Skeletal muscle cell (primary cell): ENCODE measurements around the gene ADAMTS10.
"Not testable (repeated sequence)": the region's sequence is repeated elsewhere in the genome, so short reads cannot be mapped to it uniquely, and the experiment has no call there.

Experiments
- DNase-seq: peaks from one replicate; pipeline ENCODE4 v3.0.0-alpha.2; 2010; ENCODE audit warnings: low read depth
- H3K4me3 ChIP-seq: 2 replicates; pipeline ENCODE4 v1.5.1; 2011; ENCODE audit warnings: low read depth, mild to moderate bottlenecking, control low read depth, low read length, moderate library complexity

ADAMTS10 gene

DNA sequence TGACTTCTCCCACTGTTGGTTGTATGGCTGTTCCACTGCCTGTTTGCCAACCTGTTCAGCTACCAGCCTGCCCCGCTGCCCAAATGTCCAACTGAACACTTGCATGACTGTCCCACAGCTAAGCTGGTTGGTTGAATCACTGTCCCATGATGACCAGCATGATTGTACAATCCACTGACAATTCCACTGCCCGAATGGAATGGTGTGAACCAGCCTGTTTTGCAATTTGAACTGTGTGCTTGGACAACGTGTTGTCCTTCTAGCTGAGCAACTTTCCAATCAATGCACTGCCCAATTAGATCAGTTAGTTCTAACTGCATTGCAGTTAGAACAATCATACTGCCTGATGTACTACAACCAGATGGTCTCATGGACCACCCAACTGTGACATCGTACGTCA is 8.7 kb downstream of the ADAMTS10 start:
- H3K4me3 ChIP-seq: no peak overlapping the region

DNA sequence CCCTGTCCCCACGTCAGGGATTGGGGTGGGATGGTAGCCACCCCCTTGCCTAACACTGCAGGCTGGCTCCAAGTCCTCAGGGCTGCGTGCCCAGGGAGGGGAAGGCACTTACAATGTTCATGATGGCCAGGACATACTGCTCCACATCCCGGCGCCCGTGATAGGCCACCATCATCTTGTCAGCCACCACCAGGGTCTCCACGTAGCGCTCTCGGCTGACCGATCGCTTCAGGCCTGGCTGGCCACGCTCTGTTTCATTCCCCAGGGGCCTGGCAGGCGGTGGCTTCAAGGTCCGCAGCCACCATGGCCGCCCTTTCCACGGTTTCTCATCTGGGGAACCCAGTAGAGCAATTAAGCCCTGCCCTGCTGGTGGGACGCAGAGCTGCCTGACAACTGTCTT is 9.7 kb downstream of the ADAMTS10 start:
- DNase-seq: no peak
- H3K4me3 ChIP-seq: no peak overlapping the region

More for the DNA sequence above, 8.7 kb downstream of the ADAMTS10 start:
- DNase-seq: no peak

DNA sequence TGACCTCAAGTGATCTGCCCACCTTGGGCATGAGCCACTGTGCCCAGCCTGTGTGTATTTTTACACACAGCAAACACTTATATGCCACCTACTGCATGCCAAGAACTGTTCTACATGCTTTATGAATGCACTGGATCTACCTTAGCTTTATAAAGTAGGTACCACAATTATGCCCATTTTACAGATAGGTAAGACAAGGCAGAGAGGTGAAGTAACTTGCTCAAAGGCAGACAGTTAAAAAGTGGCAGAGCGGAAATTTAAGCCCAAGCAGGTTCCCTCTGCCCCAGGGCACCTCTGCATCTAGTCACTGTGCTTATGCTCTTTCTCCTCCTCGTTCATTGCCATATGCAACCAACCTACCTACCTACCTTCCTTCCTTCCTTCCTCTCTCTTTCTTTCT is 10.5 kb downstream of the ADAMTS10 start:
- no peak for DNase-seq
- no peak overlapping the region for H3K4me3 ChIP-seq

DNA sequence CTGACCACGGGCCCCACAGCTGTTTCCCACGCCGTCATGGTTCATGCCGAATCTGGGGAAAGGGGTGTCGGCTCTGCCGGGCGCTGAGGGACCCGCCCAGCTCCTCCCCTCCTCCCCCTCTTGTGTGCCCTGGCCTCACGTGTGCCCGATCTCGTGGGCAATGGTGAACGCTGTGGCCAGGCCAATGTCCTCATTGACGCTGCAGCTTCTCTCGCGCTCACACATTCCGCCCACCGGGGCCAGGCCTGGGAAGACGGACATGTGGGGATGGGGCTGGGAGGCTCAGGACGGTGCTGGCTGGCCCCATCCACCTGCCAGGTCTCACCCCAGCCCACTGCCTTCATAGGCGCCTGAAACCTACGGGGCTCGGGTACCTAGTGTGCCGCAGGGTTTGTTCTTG is 14.3 kb downstream of the ADAMTS10 start:
- no peak for DNase-seq
- no peak overlapping the region for H3K4me3 ChIP-seq

DNA sequence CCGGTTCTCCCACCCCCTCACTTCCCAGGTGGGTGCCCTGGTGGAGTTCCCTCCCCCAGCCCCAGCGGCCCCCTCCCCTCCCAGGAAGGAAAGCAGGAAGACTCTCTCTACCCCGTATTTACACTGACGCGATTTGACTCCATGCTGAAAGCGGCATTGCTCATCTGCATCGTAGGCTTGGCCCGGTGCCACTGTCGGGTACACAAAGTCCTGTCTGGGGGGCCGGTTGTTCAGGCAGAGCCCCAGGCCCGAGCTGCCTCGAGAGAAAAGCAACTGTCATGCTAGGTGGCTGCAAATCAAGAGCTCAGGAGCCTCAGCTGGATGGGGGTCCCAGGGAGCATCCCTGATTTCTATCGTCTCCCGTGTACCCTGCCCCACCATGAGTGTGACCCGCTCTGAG is 14.9 kb downstream of the ADAMTS10 start:
- DNase-seq: no peak
- H3K4me3 ChIP-seq: no peak overlapping the region

DNA sequence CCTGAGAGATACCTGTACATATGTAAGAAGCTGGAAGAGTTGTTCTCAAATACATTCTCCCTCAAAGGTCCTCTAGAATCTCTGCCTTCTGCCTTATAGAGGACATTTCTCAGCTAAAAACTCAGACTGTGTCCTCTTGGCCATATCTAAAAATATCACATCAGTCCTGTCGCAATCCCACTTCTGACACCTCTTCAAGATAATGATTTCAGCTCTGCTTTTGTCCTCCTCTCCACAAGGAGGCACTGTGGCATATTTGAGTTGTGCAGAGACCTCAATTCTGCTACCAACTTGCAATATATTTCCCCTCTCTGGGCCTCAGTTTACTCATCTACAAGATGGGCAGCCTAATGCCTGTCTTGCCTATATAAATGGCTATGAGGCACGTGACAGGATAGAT is 16.6 kb downstream of the ADAMTS10 start:
- DNase-seq: no peak

DNA sequence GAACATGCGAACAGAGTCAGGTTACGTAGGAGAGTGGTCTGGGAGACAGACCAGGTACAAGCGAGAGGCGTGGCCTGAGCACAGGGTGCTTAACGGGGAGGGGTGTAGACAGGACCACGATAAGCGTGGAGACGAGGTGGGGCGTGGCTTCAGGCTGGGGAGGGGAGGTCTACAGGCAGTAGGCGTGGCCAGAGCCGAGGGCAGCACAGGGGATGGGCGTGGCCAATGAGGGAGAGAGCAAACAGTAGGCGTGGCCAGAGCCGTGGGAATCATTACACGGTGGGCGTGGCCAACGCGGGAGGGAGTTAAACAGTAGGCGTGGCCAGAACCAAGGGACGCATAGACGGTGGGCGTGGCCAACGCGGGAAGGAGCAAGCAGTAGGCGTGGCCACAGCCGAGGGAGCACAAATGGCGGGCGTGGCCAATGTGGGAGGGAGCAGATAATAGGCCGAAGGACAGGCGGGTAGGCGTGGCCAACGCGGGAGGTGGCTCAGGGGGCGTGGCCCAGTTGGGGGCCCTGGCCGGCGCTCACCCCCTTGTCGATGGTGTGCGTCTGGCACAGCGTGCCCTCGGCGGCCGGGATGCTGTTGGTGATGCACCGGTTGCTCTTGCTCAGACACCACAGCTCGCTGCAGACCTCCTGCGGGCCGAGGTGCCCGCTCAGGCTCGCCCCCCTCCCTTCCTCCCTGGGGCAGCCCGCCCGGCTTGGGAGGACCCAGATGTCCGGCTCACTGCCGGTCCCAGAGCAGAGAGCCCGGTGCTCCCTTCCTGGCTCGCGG is 18.1 kb downstream of the ADAMTS10 start:
- H3K4me3 ChIP-seq: peak overlapping the region; percentile 48

More for the DNA sequence above, 16.6 kb downstream of the ADAMTS10 start:
- H3K4me3 ChIP-seq: no peak overlapping the region

DNA sequence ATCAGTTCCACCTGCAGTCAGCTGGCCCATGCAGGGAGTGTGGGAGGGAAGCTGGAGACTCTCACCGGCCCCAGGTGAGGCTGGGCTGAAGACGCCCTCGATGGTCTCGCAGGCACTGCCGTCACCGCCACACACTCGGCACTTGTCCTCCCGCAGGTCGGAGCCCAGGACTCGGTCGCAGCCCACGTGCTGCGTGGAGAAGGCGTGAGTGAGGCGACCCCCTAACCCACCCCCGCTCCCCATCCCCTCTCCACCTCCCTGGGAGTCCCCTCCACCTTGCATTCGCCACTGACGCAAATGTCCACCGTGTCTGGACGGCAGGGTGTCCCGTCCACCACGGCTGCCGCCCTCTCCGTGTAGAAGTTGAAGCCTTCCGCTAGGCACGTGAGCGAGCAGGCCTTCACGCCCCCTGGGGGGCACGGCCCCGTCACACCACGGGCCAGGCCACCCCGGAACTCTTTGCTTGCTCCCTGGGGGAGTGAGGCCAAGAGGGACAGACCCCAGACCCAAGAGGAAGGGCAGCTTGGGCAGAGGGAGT is 21.3 kb downstream of the ADAMTS10 start:
- H3K4me3 ChIP-seq: no peak overlapping the region
- DNase-seq: no peak

More for the DNA sequence above, 18.1 kb downstream of the ADAMTS10 start:
- peak; percentile 79 for DNase-seq

DNA sequence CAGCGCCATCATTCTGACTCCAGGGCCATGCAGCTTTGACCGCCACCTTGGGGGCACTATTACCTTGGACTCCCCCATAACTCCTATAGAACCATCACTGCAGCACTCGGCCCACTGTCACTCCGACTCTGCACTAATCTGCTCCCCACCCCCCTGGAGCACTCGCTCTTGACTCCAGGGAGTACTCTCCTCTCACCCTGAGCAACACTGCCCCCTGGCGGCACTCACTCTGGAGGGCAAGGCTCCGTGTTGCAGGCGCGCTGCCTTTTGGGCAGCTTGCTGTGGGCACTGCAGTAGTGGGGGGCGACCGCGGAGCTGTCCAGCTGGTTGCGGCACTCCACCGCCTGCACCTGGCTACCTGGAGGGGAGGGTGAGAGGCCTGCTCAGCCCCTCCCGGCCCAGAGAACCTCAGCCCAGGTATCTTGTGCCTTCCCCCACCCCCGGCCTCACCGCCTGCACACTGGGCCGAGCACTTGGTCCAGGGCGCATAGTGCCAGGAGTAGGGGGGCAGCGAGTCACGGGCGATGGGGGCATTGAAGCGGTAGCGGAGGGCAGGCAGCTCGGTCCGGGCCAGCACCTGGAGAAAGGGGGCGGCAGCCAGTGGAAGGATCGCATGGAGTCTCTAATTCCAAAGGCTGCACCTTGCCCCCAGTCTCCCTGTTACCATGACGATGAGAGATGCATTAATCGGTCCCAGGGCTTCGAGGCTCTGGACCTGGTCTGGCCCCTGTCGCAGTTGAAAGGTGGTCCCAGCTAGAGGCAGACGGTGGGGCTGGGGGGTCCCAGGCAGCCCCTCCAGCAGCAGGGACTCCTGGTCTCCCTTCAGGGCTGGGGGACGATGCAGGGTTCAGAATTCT is 24.4 kb downstream of the ADAMTS10 start:
- DNase-seq: no peak
- H3K4me3 ChIP-seq: no peak overlapping the region

DNA sequence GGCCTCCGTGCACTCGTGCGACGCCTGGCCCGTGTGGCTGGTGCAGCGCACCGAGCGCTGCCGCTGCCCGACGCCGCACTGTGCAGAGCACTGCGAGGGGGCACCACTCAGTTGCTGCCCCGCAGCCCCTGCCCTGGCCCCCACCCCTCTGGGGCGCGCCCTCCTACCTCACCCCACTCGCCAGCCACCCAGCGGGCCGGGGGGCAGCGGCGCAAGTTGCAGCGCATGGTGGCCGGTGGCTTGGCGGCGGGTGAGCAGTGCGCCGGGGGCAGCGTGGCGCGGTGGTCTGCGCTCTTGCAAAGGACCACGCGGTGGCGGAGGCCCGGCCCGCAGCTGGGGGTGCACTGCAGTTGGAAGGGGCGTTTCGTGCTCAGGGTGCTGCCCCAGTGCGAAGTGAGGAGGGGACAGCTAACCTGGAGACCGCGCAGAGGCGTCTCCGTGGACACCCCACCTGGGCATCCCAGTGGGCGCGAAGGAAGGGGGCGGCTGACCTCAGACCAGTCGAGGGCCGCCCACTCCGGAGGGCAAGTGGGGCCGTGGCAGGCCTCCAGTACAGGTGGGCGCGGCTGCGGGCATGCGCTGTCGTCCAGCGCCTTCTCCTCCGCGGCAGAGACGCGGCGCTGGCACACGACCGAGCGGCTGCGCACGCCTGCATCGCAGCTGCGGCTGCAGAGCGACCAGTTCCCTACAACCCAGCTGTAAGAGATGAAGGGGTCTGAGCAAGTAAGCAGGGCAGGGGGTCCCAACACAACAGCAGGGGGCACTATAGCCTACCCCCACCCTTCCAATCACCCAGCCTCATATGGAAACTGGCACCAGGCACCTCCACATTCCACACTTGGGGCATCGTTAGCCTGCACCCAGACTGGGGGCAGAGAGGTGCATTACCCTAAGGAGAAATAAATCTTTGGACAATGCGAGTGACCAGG is 25.3 kb downstream of the ADAMTS10 start:
- no peak overlapping the region for H3K4me3 ChIP-seq
- DNase-seq: no peak

DNA sequence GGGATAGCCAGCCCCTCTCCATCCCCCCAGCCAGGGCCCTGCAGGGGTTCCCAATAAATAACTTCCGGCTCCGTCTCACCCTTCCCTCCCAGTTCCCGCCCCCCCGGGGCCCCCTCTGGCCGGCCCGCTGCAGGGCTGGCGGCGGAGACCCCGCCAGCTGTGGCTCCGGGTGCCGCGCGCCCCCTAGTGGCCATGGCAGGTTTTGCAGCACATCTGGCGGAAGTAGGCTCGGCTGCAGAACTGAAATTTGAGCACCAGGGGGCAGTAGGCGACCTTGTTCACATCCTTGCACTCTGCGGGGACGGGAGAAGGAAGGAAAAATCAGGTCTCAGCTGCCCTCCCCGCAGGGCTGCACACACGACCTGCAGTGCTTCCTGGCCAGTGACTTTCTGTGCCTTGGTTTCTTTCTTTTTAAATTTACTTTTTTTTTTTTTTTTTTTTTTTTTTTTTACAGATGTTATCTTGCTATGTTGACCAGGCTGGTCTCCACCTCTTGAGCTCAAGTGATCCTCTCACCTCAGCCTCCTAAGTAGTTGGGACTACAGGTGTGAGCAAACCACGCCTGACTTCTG is 29.7 kb downstream of the ADAMTS10 start:
- no peak overlapping the region for H3K4me3 ChIP-seq
- no peak for DNase-seq

DNA sequence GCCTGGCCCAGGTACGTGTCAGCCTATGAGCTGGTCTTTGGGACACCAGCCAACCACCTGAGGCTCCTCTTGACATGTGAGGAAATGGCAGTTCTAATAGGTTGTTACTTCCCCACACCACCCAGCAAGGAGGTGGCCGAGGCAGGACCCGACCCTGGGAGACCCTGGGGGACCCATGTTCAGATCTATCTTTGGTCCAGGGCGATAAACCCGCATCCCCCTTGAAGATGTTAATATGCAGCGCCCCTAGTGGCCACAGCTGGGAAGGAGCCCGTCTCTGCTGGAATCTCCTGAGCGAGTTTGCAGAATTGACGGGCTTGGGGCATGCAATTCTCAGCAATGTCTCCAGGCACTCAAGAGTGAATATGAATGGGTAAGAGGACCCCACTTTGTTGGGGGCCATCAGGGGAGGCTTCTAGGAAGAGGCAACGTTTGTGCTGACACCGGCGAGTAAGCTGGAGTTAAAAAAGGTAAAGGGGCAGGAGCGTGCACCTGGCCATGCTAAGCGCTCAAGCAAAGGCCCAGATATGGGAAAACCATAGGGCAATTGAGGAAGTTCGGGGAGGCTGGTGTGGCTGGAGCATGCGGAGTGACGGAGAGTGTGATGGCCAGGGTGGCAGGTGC is 31.8 kb downstream of the ADAMTS10 start:
- no peak overlapping the region for H3K4me3 ChIP-seq
- no peak for DNase-seq

DNA sequence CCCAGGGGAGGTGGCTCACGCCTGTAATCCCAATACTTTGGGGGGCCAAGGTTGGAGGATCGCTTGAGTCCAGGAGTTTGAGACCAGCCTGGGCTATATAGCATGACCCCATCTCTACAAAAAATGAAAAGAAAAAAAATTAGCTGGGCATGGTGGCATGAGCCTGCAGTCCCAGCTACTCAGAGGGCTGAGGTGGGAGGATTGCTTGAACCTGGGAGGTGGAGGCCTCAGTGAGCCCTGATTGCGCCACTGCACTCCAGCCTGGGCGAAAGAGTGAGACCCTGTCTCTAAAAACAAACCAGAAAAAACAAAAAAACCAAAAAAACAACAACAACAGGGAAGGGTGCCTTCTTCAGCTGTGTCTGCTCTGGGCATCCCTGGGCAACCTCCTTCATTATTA is 32.8 kb downstream of the ADAMTS10 start:
- H3K4me3 ChIP-seq: no peak overlapping the region
- no peak for DNase-seq

DNA sequence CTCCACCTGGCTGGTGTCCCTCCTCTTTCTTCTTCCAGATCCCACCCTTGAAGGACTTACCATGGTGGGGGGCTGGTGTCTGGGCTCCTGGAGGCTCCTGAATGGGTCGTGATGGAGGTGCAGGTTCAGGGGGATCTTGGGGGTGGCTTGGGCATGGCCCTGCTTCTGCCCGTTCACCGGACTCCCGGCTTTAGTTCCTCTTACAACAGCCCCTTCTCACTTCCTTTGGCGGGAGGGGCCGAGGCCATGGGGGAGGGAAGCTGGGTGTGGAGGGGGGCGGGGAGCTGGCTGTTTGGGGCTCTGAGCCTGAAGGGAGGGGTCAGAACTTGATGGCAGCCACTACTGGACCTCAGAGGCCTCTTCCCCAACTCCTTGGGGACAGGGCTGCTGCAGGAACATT is 33.3 kb downstream of the ADAMTS10 start, which contains the start of gene MYO1F:
TSS of gene MYO1F (minus strand) at position 196 of the 400 bp plus-strand sequence. CDS start at position 63, 133 bp downstream.
- no peak within 1 kb of the TSS for H3K4me3 ChIP-seq
- DNase-seq: no peak

DNA sequence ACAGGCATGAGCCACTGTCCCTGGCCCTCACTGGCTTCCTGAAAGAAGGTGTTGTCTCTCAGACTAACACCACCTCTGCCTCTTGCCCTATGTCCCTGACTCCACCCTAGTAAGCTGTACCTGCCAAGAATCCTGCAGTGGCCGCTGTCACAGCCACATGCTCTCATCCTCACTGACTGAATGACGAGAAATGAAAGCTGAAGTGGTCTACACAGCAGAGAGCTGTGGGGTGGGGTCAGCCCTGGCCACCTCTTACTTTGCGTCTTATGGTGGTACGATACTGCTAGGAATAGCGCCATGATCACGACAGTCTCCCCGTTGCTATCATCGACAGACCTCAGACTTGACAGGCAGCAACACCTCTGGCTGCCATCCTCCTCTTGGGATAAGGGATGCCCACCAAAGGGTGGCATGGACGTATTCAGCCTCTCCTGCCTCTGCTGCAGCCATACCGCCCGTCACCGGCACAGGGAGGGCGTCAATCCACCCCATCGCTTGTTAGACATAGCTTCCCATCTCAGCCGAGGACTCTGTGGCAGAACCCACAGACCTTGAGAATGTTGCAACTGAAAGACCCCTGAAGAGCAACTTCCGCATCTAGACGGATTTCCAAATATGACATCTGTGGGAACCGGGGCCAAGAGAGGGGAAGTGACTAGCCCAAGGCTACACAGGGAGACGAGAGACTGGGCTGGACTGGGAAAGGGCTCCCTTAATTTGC is 34.1 kb downstream of the ADAMTS10 start:
- DNase-seq: no peak

DNA sequence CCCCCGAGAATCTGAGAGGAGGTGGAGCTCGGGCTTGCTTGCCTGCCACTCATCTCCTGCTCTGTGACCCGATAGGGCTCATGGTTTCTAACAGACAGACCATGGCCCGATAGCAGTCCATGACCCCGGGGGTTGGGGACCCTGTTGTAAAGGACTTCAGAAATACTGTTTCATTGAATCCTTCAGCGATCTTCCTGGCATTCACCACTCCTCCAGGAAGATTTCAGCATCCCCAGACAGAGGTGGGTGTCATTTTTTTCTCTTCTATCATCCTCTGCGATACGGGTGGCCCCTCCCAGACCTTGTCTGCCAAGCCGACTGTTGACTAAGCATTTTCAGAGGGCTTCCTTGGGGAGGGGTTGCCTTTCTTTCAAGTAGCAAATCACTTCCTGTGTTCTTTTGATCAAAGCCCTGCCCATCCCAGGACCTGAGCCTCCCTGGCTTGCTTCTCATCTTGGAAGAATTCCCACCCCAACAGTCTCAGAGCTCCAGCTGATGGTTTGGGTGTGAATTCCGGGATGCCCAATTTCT is 35.0 kb downstream of the ADAMTS10 start:
- DNase-seq: no peak
- no peak overlapping the region for H3K4me3 ChIP-seq

More for the DNA sequence above, 34.1 kb downstream of the ADAMTS10 start:
- no peak overlapping the region for H3K4me3 ChIP-seq

DNA sequence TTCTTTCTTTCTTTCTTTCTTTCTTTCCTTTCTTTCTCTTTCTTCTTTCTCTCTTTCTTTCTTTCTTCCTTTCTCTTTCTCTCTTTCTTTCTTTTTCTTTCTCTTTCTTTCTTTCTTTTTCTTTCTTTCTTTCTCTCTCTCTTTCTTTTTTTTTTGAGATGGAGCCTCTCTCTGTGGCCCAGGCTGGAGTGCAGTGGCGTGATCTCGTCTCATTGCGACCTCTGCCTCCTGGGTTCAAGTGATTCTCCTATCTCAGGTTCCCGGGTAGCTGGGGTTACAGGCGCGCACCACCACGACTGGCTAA is 35.9 kb downstream of the ADAMTS10 start:
- not testable (repeated sequence) for DNase-seq, H3K4me3 ChIP-seq

DNA sequence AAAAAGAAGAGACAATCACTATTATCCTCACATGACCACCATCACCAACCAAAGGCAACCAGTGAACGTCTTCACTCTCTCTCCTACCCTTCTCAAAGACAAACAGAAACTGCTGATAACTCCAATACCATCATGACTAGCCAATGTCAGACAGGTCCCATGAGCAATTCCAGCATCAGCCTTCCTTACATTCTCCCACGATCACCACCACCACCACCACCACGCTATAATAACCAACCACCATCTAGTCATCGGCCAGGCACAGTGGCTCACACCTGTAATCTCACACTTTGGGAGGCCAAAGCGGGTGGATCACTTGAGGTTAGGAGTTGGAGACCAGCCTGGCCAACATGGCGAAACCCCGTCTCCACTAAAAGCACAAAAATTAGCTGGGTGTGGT is 37.2 kb downstream of the ADAMTS10 start:
- DNase-seq: no peak
- H3K4me3 ChIP-seq: no peak overlapping the region
